GM11168 (cell line): ENCODE data around the gene PARVA.
"Not testable (repeated sequence)": the region's sequence is repeated elsewhere in the genome, so short reads cannot be mapped to it uniquely, and the experiment has no call there.

Source experiments
- in situ Hi-C: fragments of 300-500 bp; cut with MboI; formaldehyde crosslinking; loops from one replicate; pipeline ENCODE4 v1.12.0; 2022; ENCODE audit warnings: low sequenced_read_pairs; ENCODE audit not compliant: unreplicated experiment

Gene PARVA

GRCh38 chr11:12520576-12520975, 143.2 kb downstream of the PARVA start:
- in situ Hi-C loops: not testable (repeated sequence)

- in situ Hi-C loops: no loop called here
Observed at GRCh38 chr11:12523180-12523924, 146.0 kb downstream of the PARVA start.

- in situ Hi-C loops: no loop called here
Observed at GRCh38 chr11:12524865-12525264, 147.5 kb downstream of the PARVA start.

GRCh38 chr11:12525466-12526055, 148.2 kb downstream of the PARVA start:
- in situ Hi-C loops: no loop called here

- in situ Hi-C loops: no loop called here
Observed at GRCh38 chr11:12526789-12527188, 149.4 kb downstream of the PARVA start.

- in situ Hi-C loops: no loop called here
Observed at GRCh38 chr11:12528487-12528886, 151.1 kb downstream of the PARVA start.

GRCh38 chr11:12529041-12529440, 151.7 kb downstream of the PARVA start:
- in situ Hi-C loops: no loop called here

- in situ Hi-C loops: no loop called here
Observed at GRCh38 chr11:12529793-12530192, 152.4 kb downstream of the PARVA start.

GRCh38 chr11:12531020-12531419, 153.6 kb downstream of the PARVA start:
- in situ Hi-C loops: no loop called here

- in situ Hi-C loops: no loop called here
Observed at GRCh38 chr11:12531681-12532080, 154.3 kb downstream of the PARVA start.

GRCh38 chr11:12532580-12532979, 155.2 kb downstream of the PARVA start:
- in situ Hi-C loops: no loop called here

GRCh38 chr11:12534549-12534948, 157.2 kb downstream of the PARVA start:
- in situ Hi-C loops: no loop called here

- in situ Hi-C loops: no loop called here
Observed at GRCh38 chr11:12535321-12535720, 157.9 kb downstream of the PARVA start.

- in situ Hi-C loops: no loop called here
Observed at GRCh38 chr11:12536566-12536965, 159.2 kb downstream of the PARVA start.

- in situ Hi-C loops: no loop called here
Observed at GRCh38 chr11:12537778-12538401, 160.5 kb downstream of the PARVA start.

- in situ Hi-C loops: no loop called here
Observed at GRCh38 chr11:12538889-12539421, 161.6 kb downstream of the PARVA start.

- in situ Hi-C loops: no loop called here
Observed at GRCh38 chr11:12539572-12539971, 162.2 kb downstream of the PARVA start.

- in situ Hi-C loops: no loop called here
Observed at GRCh38 chr11:12540075-12540680, 162.8 kb downstream of the PARVA start.

GRCh38 chr11:12540913-12541582, 163.7 kb downstream of the PARVA start:
- in situ Hi-C loops: no loop called here

GRCh38 chr11:12541583-12542151, 164.3 kb downstream of the PARVA start:
- in situ Hi-C loops: no loop called here
